ENCODE measurements around the gene SYTL2. TPM values are rescaled to one million over a fixed set of nuclear protein-coding genes. Genes with fewer than 3 reads are reported as not detected.

SYTL2 gene
- total and polyA plus RNA-seq, 2 donors (not counting 1 experiment from before 2014, with no cell fraction given), result 165 to 387 TPM

- TF ChIP-seq, protein P1, sequence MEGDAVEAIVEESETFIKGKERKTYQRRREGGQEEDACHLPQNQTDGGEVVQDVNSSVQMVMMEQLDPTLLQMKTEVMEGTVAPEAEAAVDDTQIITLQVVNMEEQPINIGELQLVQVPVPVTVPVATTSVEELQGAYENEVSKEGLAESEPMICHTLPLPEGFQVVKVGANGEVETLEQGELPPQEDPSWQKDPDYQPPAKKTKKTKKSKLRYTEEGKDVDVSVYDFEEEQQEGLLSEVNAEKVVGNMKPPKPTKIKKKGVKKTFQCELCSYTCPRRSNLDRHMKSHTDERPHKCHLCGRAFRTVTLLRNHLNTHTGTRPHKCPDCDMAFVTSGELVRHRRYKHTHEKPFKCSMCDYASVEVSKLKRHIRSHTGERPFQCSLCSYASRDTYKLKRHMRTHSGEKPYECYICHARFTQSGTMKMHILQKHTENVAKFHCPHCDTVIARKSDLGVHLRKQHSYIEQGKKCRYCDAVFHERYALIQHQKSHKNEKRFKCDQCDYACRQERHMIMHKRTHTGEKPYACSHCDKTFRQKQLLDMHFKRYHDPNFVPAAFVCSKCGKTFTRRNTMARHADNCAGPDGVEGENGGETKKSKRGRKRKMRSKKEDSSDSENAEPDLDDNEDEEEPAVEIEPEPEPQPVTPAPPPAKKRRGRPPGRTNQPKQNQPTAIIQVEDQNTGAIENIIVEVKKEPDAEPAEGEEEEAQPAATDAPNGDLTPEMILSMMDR (conservative IDR thresholded peaks at IDR 0.05 in 1 of 2, IDR thresholded peaks at IDR 0.05 in 1 of 2; ENCODE audit: low read depth in 1 of 2, low read length in 2 of 2), result no peak
- no peak for TF ChIP-seq EZH2 (IDR thresholded peaks at IDR 0.05; ENCODE audit: low read length, missing control alignments)
- peaks cover 8% of the 10 kb centered on the region for H3K4me1 ChIP-seq (ENCODE audit: control insufficient read depth, extremely low read depth, insufficient read depth, low read length)
- H4K20me1 ChIP-seq (ENCODE audit: control insufficient read depth, extremely low read depth, insufficient read depth, low read length), result no peaks in the 10 kb centered on the region
- H3K4me2 ChIP-seq (ENCODE audit: extremely low read depth, insufficient read depth, low read length), result peak overlapping the region; percentile 32
- H3K27ac ChIP-seq (ENCODE audit: insufficient read depth, low read length), result no peak overlapping the region
- peaks cover 24% of the 10 kb centered on the region for H3K79me2 ChIP-seq (ENCODE audit: control insufficient read depth, insufficient read depth, low read length)
- H3K36me3 ChIP-seq (ENCODE audit: control insufficient read depth, insufficient read depth, low read length), result peaks cover 9% of the 10 kb centered on the region
- no peaks in the 10 kb centered on the region for H3K9me3 ChIP-seq (ENCODE audit: control insufficient read depth, insufficient read depth, low read depth, low read length)
- no peaks in the 10 kb centered on the region for H3K27me3 ChIP-seq (ENCODE audit: control insufficient read depth, insufficient read depth, low read length)
- DNase-seq (ENCODE audit: low read depth in 2 of 2), result peak in 1 of 2 donors; percentile 47
- no peak overlapping the region for H3K9ac ChIP-seq (ENCODE audit: insufficient read depth, low read length)
- H3K4me3 ChIP-seq (replicated peaks in 1 of 4; ENCODE audit: control extremely low read depth in 1 of 4, insufficient read depth in 1 of 4, low read depth in 3 of 4, low read length in 4 of 4), result no peak overlapping the region
- no peak overlapping the region for H2AFZ ChIP-seq (ENCODE audit: low read length)
Observed at GRCh38 chr11:85710917-85711316, 100.0 kb downstream of the SYTL2 start.

DNA sequence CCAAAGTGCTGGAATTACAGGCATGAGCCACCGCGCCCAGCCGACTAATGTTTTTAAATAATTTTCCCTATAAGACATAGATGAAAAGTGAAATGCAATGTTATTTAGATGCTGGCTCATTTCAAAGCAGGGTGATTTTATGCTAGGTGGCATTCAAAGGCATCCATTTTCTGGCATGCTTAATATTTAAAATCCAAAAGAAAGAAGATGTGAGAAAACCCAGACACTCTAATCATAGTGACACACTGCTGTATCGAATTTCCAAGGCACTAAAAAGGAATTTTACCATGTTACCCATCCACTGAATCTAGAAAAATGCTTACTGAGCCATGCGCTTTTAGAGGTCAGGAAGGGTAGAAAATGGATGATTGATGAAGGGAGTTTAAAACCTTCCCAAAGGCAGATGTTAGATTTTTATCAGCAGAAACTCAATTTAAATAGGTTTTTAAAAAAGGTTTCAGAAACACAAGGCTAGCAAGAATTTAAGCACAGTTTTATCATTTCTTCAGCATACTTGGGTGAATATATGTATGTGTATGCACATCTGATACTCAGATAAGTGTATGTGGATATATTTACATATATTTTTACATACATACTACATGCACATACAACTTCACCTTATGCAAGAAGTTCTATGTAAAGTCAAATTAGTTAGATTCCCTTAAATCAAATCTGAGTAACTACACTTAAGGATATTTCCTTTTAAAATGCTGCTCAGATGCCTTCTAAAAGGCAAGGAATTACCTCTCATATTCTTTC is 100.8 kb downstream of the SYTL2 start:
- H3K4me2 ChIP-seq (ENCODE audit: extremely low read depth, insufficient read depth, low read length), result no peak overlapping the region
- H3K27me3 ChIP-seq (ENCODE audit: control insufficient read depth, insufficient read depth, low read length), result no peaks in the 10 kb centered on the region
- no peak overlapping the region for H3K4me3 ChIP-seq (replicated peaks in 1 of 4; ENCODE audit: control extremely low read depth in 1 of 4, insufficient read depth in 1 of 4, low read depth in 3 of 4, low read length in 4 of 4)
- H3K36me3 ChIP-seq (ENCODE audit: control insufficient read depth, insufficient read depth, low read length), result peaks cover 9% of the 10 kb centered on the region
- H4K20me1 ChIP-seq (ENCODE audit: control insufficient read depth, extremely low read depth, insufficient read depth, low read length), result no peaks in the 10 kb centered on the region
- no peak overlapping the region for H3K9ac ChIP-seq (ENCODE audit: insufficient read depth, low read length)
- TF ChIP-seq EZH2 (IDR thresholded peaks at IDR 0.05; ENCODE audit: low read length, missing control alignments), result no peak
- TF ChIP-seq, protein P1 (conservative IDR thresholded peaks at IDR 0.05 in 1 of 2, IDR thresholded peaks at IDR 0.05 in 1 of 2; ENCODE audit: low read depth in 1 of 2, low read length in 2 of 2), result no peak
- no peak overlapping the region for H3K27ac ChIP-seq (ENCODE audit: insufficient read depth, low read length)
- peaks cover 8% of the 10 kb centered on the region for H3K4me1 ChIP-seq (ENCODE audit: control insufficient read depth, extremely low read depth, insufficient read depth, low read length)
- H3K79me2 ChIP-seq (ENCODE audit: control insufficient read depth, insufficient read depth, low read length), result peaks cover 18% of the 10 kb centered on the region
- no peak overlapping the region for H2AFZ ChIP-seq (ENCODE audit: low read length)
- H3K9me3 ChIP-seq (ENCODE audit: control insufficient read depth, insufficient read depth, low read depth, low read length), result no peaks in the 10 kb centered on the region
- DNase-seq (ENCODE audit: low read depth in 2 of 2), result peak in 1 of 2 donors; percentile 37

- peak overlapping the region; percentile 16 for H3K27ac ChIP-seq (ENCODE audit: insufficient read depth, low read length)
- peak in 1 of 2 donors; percentile 85 for DNase-seq (ENCODE audit: low read depth in 2 of 2)
- no peak for TF ChIP-seq EZH2 (IDR thresholded peaks at IDR 0.05; ENCODE audit: low read length, missing control alignments)
- TF ChIP-seq, protein P1 (conservative IDR thresholded peaks at IDR 0.05 in 1 of 2, IDR thresholded peaks at IDR 0.05 in 1 of 2; ENCODE audit: low read depth in 1 of 2, low read length in 2 of 2), result no peak
- H4K20me1 ChIP-seq (ENCODE audit: control insufficient read depth, extremely low read depth, insufficient read depth, low read length), result no peaks in the 10 kb centered on the region
- peaks cover 2% of the 10 kb centered on the region for H3K36me3 ChIP-seq (ENCODE audit: control insufficient read depth, insufficient read depth, low read length)
- no peaks in the 10 kb centered on the region for H3K9me3 ChIP-seq (ENCODE audit: control insufficient read depth, insufficient read depth, low read depth, low read length)
- no peak overlapping the region for H3K4me3 ChIP-seq (replicated peaks in 1 of 4; ENCODE audit: control extremely low read depth in 1 of 4, insufficient read depth in 1 of 4, low read depth in 3 of 4, low read length in 4 of 4)
- H3K27me3 ChIP-seq (ENCODE audit: control insufficient read depth, insufficient read depth, low read length), result no peaks in the 10 kb centered on the region
- H3K4me2 ChIP-seq (ENCODE audit: extremely low read depth, insufficient read depth, low read length), result no peak overlapping the region
- H3K79me2 ChIP-seq (ENCODE audit: control insufficient read depth, insufficient read depth, low read length), result no peaks in the 10 kb centered on the region
- H2AFZ ChIP-seq (ENCODE audit: low read length), result no peak overlapping the region
- H3K4me1 ChIP-seq (ENCODE audit: control insufficient read depth, extremely low read depth, insufficient read depth, low read length), result peaks cover 2% of the 10 kb centered on the region
- no peak overlapping the region for H3K9ac ChIP-seq (ENCODE audit: insufficient read depth, low read length)
Observed at GRCh38 chr11:85705800-85706199, 105.1 kb downstream of the SYTL2 start.
